K562 (cell line): Measurements from ENCODE around the gene CUTC. TPM values are rescaled to one million over a fixed set of nuclear protein-coding genes. Genes with fewer than 3 reads are reported as not detected.

Experiments used
- ATAC-seq: fragments of 200-7000 bp; cut with Tn5 transposase; 3 replicates; pipeline ENCODE4 v1.9.1; 2020; ENCODE audit warnings: moderate library complexity
- BruUV-seq: library from RNA; stranded (reverse); fragments of 400-500 nt; replicated peaks from 2 replicates; lab custom pipeline; 2021; lab: Mats Ljungman, UMichigan
- CTCF ChIA-PET: fragments of 300-600 bp; formaldehyde crosslinking; extraction: SDS; loops from one replicate; lab custom pipeline; 2021; ENCODE audit warnings: low intra/inter-chr PET ratio; lab: Yijun Ruan, JAX
- POLR2A ChIA-PET: fragments of 300-600, 350-650 bp; sonication (Branson Sonifier 250); formaldehyde crosslinking; extraction: SDS; loops from one replicate; lab custom pipeline; 2021; ENCODE audit warnings: antibody characterized with exemption, inconsistent platforms; lab: Yijun Ruan, JAX
- DNase-seq, 4 experiments: peaks; one replicate each; pipeline versions ENCODE4 v3.0.0 to v3.0.0-alpha.2; 2011 to 2018; ENCODE audit warnings: low spot score in 3 of 4, mixed read lengths in 3 of 4; ENCODE audit errors: extremely low read depth in 1 of 4
- FAIRE-seq: peaks from 2 replicates; lab custom pipeline; 2011; peaks lifted over from hg19 to GRCh38; lab: Jason Lieb, UNC
- H2AFZ ChIP-seq: 2 replicates; pipeline ENCODE4 v1.6.0; 2011; ENCODE audit warnings: low read depth, low read length, control low read depth, inconsistent platforms
- H3K27ac ChIP-seq: fragments of 200-600 bp; 3 replicates; pipeline ENCODE4 v1.8.0; 2011; ENCODE audit warnings: low read depth, mild to moderate bottlenecking, control low read depth, inconsistent platforms, low read length, moderate library complexity, mixed read lengths; ENCODE audit errors: extremely low read depth
- H3K27me3 ChIP-seq, 2 experiments: fragments of 300-600 bp in 1 of 2; 2 replicates in 1 of 2; 3 replicates in 1 of 2; pipeline versions ENCODE4 v1.6.0 to v1.8.0; 2011; ENCODE audit warnings: inconsistent platforms in 2 of 2, low read length in 2 of 2, mild to moderate bottlenecking in 1 of 2, mixed read lengths in 1 of 2, moderate library complexity in 1 of 2; ENCODE audit not compliant: control insufficient read depth in 2 of 2, insufficient read depth in 2 of 2
- H3K36me3 ChIP-seq: fragments of 300-600 bp; 3 replicates; pipeline ENCODE4 v1.8.0; 2011; ENCODE audit warnings: mild to moderate bottlenecking, low read length, inconsistent platforms; ENCODE audit not compliant: control insufficient read depth, insufficient read depth
- H3K4me1 ChIP-seq, 2 experiments: fragments of 200-600 bp in 1 of 2; replicated peaks in 1 of 2; 2 replicates in 1 of 2; 3 replicates in 1 of 2; pipeline versions ENCODE4 v1.5.1 to v1.8.0; 2011; ENCODE audit warnings: inconsistent platforms in 2 of 2, low read length in 2 of 2, mild to moderate bottlenecking in 1 of 2, mixed read lengths in 1 of 2, moderate library complexity in 1 of 2; ENCODE audit not compliant: control insufficient read depth in 2 of 2, insufficient read depth in 2 of 2
- H3K4me2 ChIP-seq: 2 replicates; pipeline ENCODE4 v1.6.1; 2011; ENCODE audit warnings: low read length, control low read depth, inconsistent platforms, mixed read lengths; ENCODE audit not compliant: insufficient read depth
- H3K4me3 ChIP-seq: fragments of 200-600 bp; sonication (generic), shearing (Covaris generic); 2 replicates; pipeline ENCODE4 v1.5.1; 2016; ENCODE audit warnings: control low read depth, inconsistent platforms
- H3K79me2 ChIP-seq: fragments of 200-600 bp; 3 replicates; pipeline ENCODE4 v1.8.0; 2011; ENCODE audit warnings: low read length, inconsistent platforms; ENCODE audit not compliant: control insufficient read depth, insufficient read depth
- H3K9ac ChIP-seq, 2 experiments: 2 replicates each; pipeline versions ENCODE4 v1.6.0 to v1.6.1; 2011; ENCODE audit warnings: low read depth in 2 of 2, low read length in 2 of 2, control low read depth in 1 of 2, inconsistent platforms in 1 of 2, mild to moderate bottlenecking in 1 of 2, mixed read lengths in 1 of 2; ENCODE audit not compliant: insufficient read depth in 1 of 2
- H3K9me1 ChIP-seq: one replicate; pipeline ENCODE4 v1.6.0; 2011; ENCODE audit warnings: inconsistent platforms, mild to moderate bottlenecking, low read length, moderate library complexity; ENCODE audit not compliant: control insufficient read depth, insufficient read depth
- H3K9me3 ChIP-seq: replicated peaks from 2 replicates; pipeline ENCODE4 v1.5.1; 2011; ENCODE audit warnings: low read depth, low read length, inconsistent platforms; ENCODE audit not compliant: control insufficient read depth, insufficient read depth
- H4K20me1 ChIP-seq: replicated peaks from 2 replicates; pipeline ENCODE4 v1.6.1; 2011; ENCODE audit warnings: low read length, inconsistent platforms, mixed read lengths; ENCODE audit not compliant: control insufficient read depth, insufficient read depth
- ELF2 ChIP-seq: fragments of 250-450 bp; sonication (Bioruptor Pico); IDR thresholded peaks from 2 replicates; pipeline ENCODE4 v1.5.0; 2021; ENCODE audit warnings: mild to moderate bottlenecking
- NCOA6 ChIP-seq: fragments of 450-650 bp; IDR thresholded peaks from 2 replicates; pipeline ENCODE4 v1.6.1; 2017; ENCODE audit warnings: mild to moderate bottlenecking
- NFXL1 ChIP-seq: fragments of 450-650 bp; formaldehyde crosslinking; IDR thresholded peaks from 2 replicates; pipeline ENCODE4 v1.4.0; 2021; ENCODE audit warnings: mild to moderate bottlenecking
- PATZ1 ChIP-seq: fragments of 250-450 bp; sonication (Bioruptor Pico); IDR thresholded peaks from 2 replicates; pipeline ENCODE4 v1.5.0; 2020; ENCODE audit warnings: mild to moderate bottlenecking, borderline replicate concordance
- PML ChIP-seq: IDR thresholded peaks from 2 replicates; pipeline ENCODE4 v1.6.1; 2012; ENCODE audit warnings: low read length, inconsistent platforms
- RREB1 ChIP-seq: fragments of 250-450 bp; sonication (Bioruptor Pico); IDR thresholded peaks from 2 replicates; pipeline ENCODE4 v1.4.0; 2020
- SPI1 ChIP-seq: IDR thresholded peaks from 2 replicates; pipeline ENCODE4 v1.6.1; 2011; ENCODE audit warnings: low read depth, low read length, control low read depth, borderline replicate concordance
- STAT6 ChIP-seq: sonication (generic); formaldehyde crosslinking; IDR thresholded peaks from 2 replicates; pipeline ENCODE4 v1.8.1; 2023; ENCODE audit warnings: mild to moderate bottlenecking, missing genetic modification reagents
- ZNF253 ChIP-seq: fragments of 250-450 bp; sonication (Bioruptor Pico); conservative IDR thresholded peaks from 2 replicates; pipeline ENCODE4 v1.6.1; 2021; ENCODE audit warnings: mild to moderate bottlenecking
- ZSCAN29 ChIP-seq: fragments of 450-650 bp; IDR thresholded peaks from 2 replicates; pipeline ENCODE4 v1.6.1; 2017
- WGBS: fragments of 100-300 bp; shearing (Covaris generic); methylation state at CpG from one replicate; pipeline ENCODE4 v1.1.6; 2016; ENCODE audit warnings: low coverage, mixed read lengths; ENCODE audit not compliant: insufficient coverage; ENCODE audit errors: missing lambda C conversion rate; 5-methylcytosine and 5-hydroxymethylcytosine counted together
- in situ Hi-C: fragments of 300-500 bp; cut with MboI; formaldehyde crosslinking; loops from 4 replicates; pipeline ENCODE4 v1.15.0; 2018; ENCODE audit warnings: inconsistent platforms, mixed read lengths
- intact Hi-C: fragments of 100-400 bp; cut with micrococcal nuclease; formaldehyde crosslinking; loops from 2 replicates; pipeline ENCODE4 v1.14.2; 2022
- polyA plus RNA-seq, 8 experiments: library from polyadenylated mRNA; depleted of rRNA in 4 of 8; stranded (reverse) in 5 of 8; unstranded in 3 of 8; fragments of >200 nt; fragmentation: Nextera tagmentation in 2 of 8; fragmentation: Illumina TruSeq in 1 of 8; extraction: Ambion mirVana in 2 of 8; extraction: Trizol in 1 of 8; gene quantifications; 2 replicates each; pipeline versions ENCODE4 v1.2.1 to v1.2.3, GENCODE V29; 2011 to 2014; ENCODE audit warnings: inconsistent platforms in 1 of 8, missing spikeins in 1 of 8
- total RNA-seq, 7 experiments: library from RNA; depleted of rRNA in 6 of 7; stranded (reverse); fragments of >200 nt in 6 of 7; fragmentation: Illumina TruSeq in 2 of 7; extraction: Trizol in 2 of 7; gene quantifications; 2 replicates each; pipeline versions ENCODE4 v1.2.1 to v1.2.3, GENCODE V29; 2011 to 2021; ENCODE audit warnings: low replicate concordance in 1 of 7

Gene CUTC
- total and polyA plus RNA-seq, 9 of the 15 experiments (the other 6 are each of a cell fraction or from before 2014, with no cell fraction given): 18.6 to 69.3 (median 32.3) TPM

GRCh38 chr10:99693933-99694583 lies 38.0 kb upstream of the CUTC start:
- TF ChIP-seq NFXL1 (CRISPR knock-in tag) (no peak), ZSCAN29 (no peak), PML (no peak), RREB1 (CRISPR knock-in tag) (no peak), SPI1 (no peak), NCOA6 (no peak), STAT6 (no peak), PATZ1 (CRISPR knock-in tag) (no peak), ZNF253 (CRISPR knock-in tag) (no peak), ELF2 (no peak)
- TF ChIP-seq, all 486 proteins: peak for 0
- no peak overlapping the region for H3K27ac ChIP-seq
- H3K9me1 ChIP-seq: no peaks in the 10 kb centered on the region
- no peaks in the 10 kb centered on the region for H3K9me3 ChIP-seq
- FAIRE-seq (no peak), ATAC-seq (no peak), DNase-seq (no peak)
- CTCF ChIA-PET: no interaction called here
- H3K79me2 ChIP-seq: no peaks in the 10 kb centered on the region
- WGBS: 69% methylated on average over 3 of the region's 3 CpGs
- no TSS peak for BruUV-seq
- H2AFZ ChIP-seq: no peak overlapping the region
- in situ Hi-C loops (no loop called here), intact Hi-C loops (no loop called here)
- POLR2A ChIA-PET: no interaction called here
- H3K4me2 ChIP-seq: no peak overlapping the region
- H4K20me1 ChIP-seq: no peaks in the 10 kb centered on the region
- no peak overlapping the region for H3K9ac ChIP-seq
- H3K27me3 ChIP-seq: no peaks in the 10 kb centered on the region
- H3K4me1 ChIP-seq: no peaks in the 10 kb centered on the region
- no peak overlapping the region for H3K4me3 ChIP-seq
- H3K36me3 ChIP-seq: peaks cover 37% of the 10 kb centered on the region; the same call in 2 of the 3 replicates
